Measurements from ENCODE around the gene SEPTIN10.
A peak's percentile ranks its signal among the peaks of the same experiment; 100 is the strongest.

Gene SEPTIN10

GRCh38 chr2:109613922-109614714 lies at the start of gene SEPTIN10, which contains the start of gene SOWAHC:
Gene SEPTIN10, minus strand, starts transcription at chr2:109613966. Its CDS starts 139 bp downstream, at chr2:109613827.
Gene SOWAHC, plus strand, starts transcription at chr2:109614364. Its CDS starts 126 bp downstream, at chr2:109614490.
- Histone ChIP-seq H3K36me3 (ENCODE audit: control insufficient read depth, insufficient read depth, low read length) (no peaks in the 10 kb centered on the region), H3K27me3 (ENCODE audit: control insufficient read depth, insufficient read depth, low read length) (peaks cover 14% of the 10 kb centered on the region), H3K4me1 (ENCODE audit: control insufficient read depth, insufficient read depth, low read length) (peaks cover 5% of the 10 kb centered on the region), H3K9ac (ENCODE audit: low read depth, low read length) (peak within 1 kb of the TSS; percentile 68), H3K4me3 (ENCODE audit: low read depth, low read length) (peak within 1 kb of the TSS; percentile 91), H3K9me3 (ENCODE audit: control insufficient read depth, insufficient read depth, low read length) (no peaks in the 10 kb centered on the region)

GRCh38 chr2:109662889-109663288 lies 49.1 kb upstream of the SEPTIN10 start:
- no peak overlapping the region for H3K4me3 ChIP-seq (ENCODE audit: low read depth, low read length)
- H3K9me3 ChIP-seq (ENCODE audit: control insufficient read depth, insufficient read depth, low read length): no peaks in the 10 kb centered on the region
- no peaks in the 10 kb centered on the region for H3K36me3 ChIP-seq (ENCODE audit: control insufficient read depth, insufficient read depth, low read length)
- H3K4me1 ChIP-seq (ENCODE audit: control insufficient read depth, insufficient read depth, low read length): peaks cover 3% of the 10 kb centered on the region
- H3K9ac ChIP-seq (ENCODE audit: low read depth, low read length): no peak overlapping the region
- H3K27me3 ChIP-seq (ENCODE audit: control insufficient read depth, insufficient read depth, low read length): no peaks in the 10 kb centered on the region

- no peaks in the 10 kb centered on the region for H3K9me3 ChIP-seq (ENCODE audit: control insufficient read depth, insufficient read depth, low read length)
- H3K36me3 ChIP-seq (ENCODE audit: control insufficient read depth, insufficient read depth, low read length): no peaks in the 10 kb centered on the region
- peaks cover 3% of the 10 kb centered on the region for H3K4me1 ChIP-seq (ENCODE audit: control insufficient read depth, insufficient read depth, low read length)
- no peak overlapping the region for H3K4me3 ChIP-seq (ENCODE audit: low read depth, low read length)
- H3K27me3 ChIP-seq (ENCODE audit: control insufficient read depth, insufficient read depth, low read length): no peaks in the 10 kb centered on the region
- no peak overlapping the region for H3K9ac ChIP-seq (ENCODE audit: low read depth, low read length)
Observed at GRCh38 chr2:109660046-109660860, 46.5 kb upstream of the SEPTIN10 start.

GRCh38 chr2:109659396-109660045 lies 45.8 kb upstream of the SEPTIN10 start:
- Histone ChIP-seq H3K4me1 (ENCODE audit: control insufficient read depth, insufficient read depth, low read length) (peaks cover 3% of the 10 kb centered on the region), H3K4me3 (ENCODE audit: low read depth, low read length) (no peak overlapping the region), H3K27me3 (ENCODE audit: control insufficient read depth, insufficient read depth, low read length) (no peaks in the 10 kb centered on the region), H3K9me3 (ENCODE audit: control insufficient read depth, insufficient read depth, low read length) (no peaks in the 10 kb centered on the region), H3K36me3 (ENCODE audit: control insufficient read depth, insufficient read depth, low read length) (no peaks in the 10 kb centered on the region), H3K9ac (ENCODE audit: low read depth, low read length) (no peak overlapping the region)

GRCh38 chr2:109655287-109655686 lies 41.5 kb upstream of the SEPTIN10 start:
- Histone ChIP-seq H3K27me3 (ENCODE audit: control insufficient read depth, insufficient read depth, low read length) (no peaks in the 10 kb centered on the region), H3K36me3 (ENCODE audit: control insufficient read depth, insufficient read depth, low read length) (peaks cover 4% of the 10 kb centered on the region), H3K9me3 (ENCODE audit: control insufficient read depth, insufficient read depth, low read length) (no peaks in the 10 kb centered on the region), H3K9ac (ENCODE audit: low read depth, low read length) (no peak overlapping the region), H3K4me3 (ENCODE audit: low read depth, low read length) (no peak overlapping the region), H3K4me1 (ENCODE audit: control insufficient read depth, insufficient read depth, low read length) (peaks cover 3% of the 10 kb centered on the region)

- Histone ChIP-seq H3K9ac (ENCODE audit: low read depth, low read length) (no peak overlapping the region), H3K4me1 (ENCODE audit: control insufficient read depth, insufficient read depth, low read length) (no peaks in the 10 kb centered on the region), H3K27me3 (ENCODE audit: control insufficient read depth, insufficient read depth, low read length) (no peaks in the 10 kb centered on the region), H3K36me3 (ENCODE audit: control insufficient read depth, insufficient read depth, low read length) (peaks cover 4% of the 10 kb centered on the region), H3K4me3 (ENCODE audit: low read depth, low read length) (no peak overlapping the region), H3K9me3 (ENCODE audit: control insufficient read depth, insufficient read depth, low read length) (no peaks in the 10 kb centered on the region)
Observed at GRCh38 chr2:109654326-109655050, 40.7 kb upstream of the SEPTIN10 start.

- H3K9me3 ChIP-seq (ENCODE audit: control insufficient read depth, insufficient read depth, low read length): no peaks in the 10 kb centered on the region
- no peak overlapping the region for H3K9ac ChIP-seq (ENCODE audit: low read depth, low read length)
- peaks cover 7% of the 10 kb centered on the region for H3K4me1 ChIP-seq (ENCODE audit: control insufficient read depth, insufficient read depth, low read length)
- no peak overlapping the region for H3K4me3 ChIP-seq (ENCODE audit: low read depth, low read length)
- no peaks in the 10 kb centered on the region for H3K27me3 ChIP-seq (ENCODE audit: control insufficient read depth, insufficient read depth, low read length)
- H3K36me3 ChIP-seq (ENCODE audit: control insufficient read depth, insufficient read depth, low read length): peaks cover 4% of the 10 kb centered on the region
Observed at GRCh38 chr2:109649736-109650695, 36.2 kb upstream of the SEPTIN10 start.

- no peaks in the 10 kb centered on the region for H3K27me3 ChIP-seq (ENCODE audit: control insufficient read depth, insufficient read depth, low read length)
- no peaks in the 10 kb centered on the region for H3K9me3 ChIP-seq (ENCODE audit: control insufficient read depth, insufficient read depth, low read length)
- H3K9ac ChIP-seq (ENCODE audit: low read depth, low read length): no peak overlapping the region
- peaks cover 4% of the 10 kb centered on the region for H3K36me3 ChIP-seq (ENCODE audit: control insufficient read depth, insufficient read depth, low read length)
- H3K4me3 ChIP-seq (ENCODE audit: low read depth, low read length): no peak overlapping the region
- H3K4me1 ChIP-seq (ENCODE audit: control insufficient read depth, insufficient read depth, low read length): peaks cover 10% of the 10 kb centered on the region
Observed at GRCh38 chr2:109648041-109648527, 34.3 kb upstream of the SEPTIN10 start.

- H3K9me3 ChIP-seq (ENCODE audit: control insufficient read depth, insufficient read depth, low read length): no peaks in the 10 kb centered on the region
- H3K27me3 ChIP-seq (ENCODE audit: control insufficient read depth, insufficient read depth, low read length): no peaks in the 10 kb centered on the region
- peaks cover 4% of the 10 kb centered on the region for H3K36me3 ChIP-seq (ENCODE audit: control insufficient read depth, insufficient read depth, low read length)
Observed at GRCh38 chr2:109647636-109648035, 33.9 kb upstream of the SEPTIN10 start.

GRCh38 chr2:109646961-109647360 lies 33.2 kb upstream of the SEPTIN10 start:
- H3K4me1 ChIP-seq (ENCODE audit: control insufficient read depth, insufficient read depth, low read length): peaks cover 10% of the 10 kb centered on the region

More at GRCh38 chr2:109647636-109648035, 33.9 kb upstream of the SEPTIN10 start:
- no peak overlapping the region for H3K4me3 ChIP-seq (ENCODE audit: low read depth, low read length)
- H3K4me1 ChIP-seq (ENCODE audit: control insufficient read depth, insufficient read depth, low read length): peaks cover 10% of the 10 kb centered on the region
- no peak overlapping the region for H3K9ac ChIP-seq (ENCODE audit: low read depth, low read length)

More at GRCh38 chr2:109646961-109647360, 33.2 kb upstream of the SEPTIN10 start:
- no peaks in the 10 kb centered on the region for H3K27me3 ChIP-seq (ENCODE audit: control insufficient read depth, insufficient read depth, low read length)
- H3K4me3 ChIP-seq (ENCODE audit: low read depth, low read length): no peak overlapping the region
- H3K36me3 ChIP-seq (ENCODE audit: control insufficient read depth, insufficient read depth, low read length): peaks cover 4% of the 10 kb centered on the region
- H3K9me3 ChIP-seq (ENCODE audit: control insufficient read depth, insufficient read depth, low read length): no peaks in the 10 kb centered on the region
- no peak overlapping the region for H3K9ac ChIP-seq (ENCODE audit: low read depth, low read length)

All from iPS-15b (cell line).